Measurements from ENCODE around the gene SDHAF1.
"Not testable (repeated sequence)": the region's sequence is repeated elsewhere in the genome, so short reads cannot be mapped to it uniquely, and the experiment has no call there.

Gene SDHAF1

GRCh38 chr19:35995048-35995993 is at the start of gene SDHAF1:
Gene SDHAF1 (plus strand): TSS chr19:35995188. CDS start chr19:35995275, 87 bp downstream.
- peak; percentile 71 for DNase-seq

- DNase-seq: no peak
Measured at GRCh38 chr19:35946203-35946602, 48.8 kb upstream of the SDHAF1 start.

- DNase-seq: no peak
Measured at GRCh38 chr19:35949131-35949530, 45.9 kb upstream of the SDHAF1 start.

GRCh38 chr19:35955881-35956634 is 38.9 kb upstream of the SDHAF1 start:
- DNase-seq: no peak

- not testable (repeated sequence) for DNase-seq
Measured at GRCh38 chr19:35957411-35957810, 37.6 kb upstream of the SDHAF1 start.

- no peak for DNase-seq
Measured at GRCh38 chr19:35958660-35959039, 36.3 kb upstream of the SDHAF1 start.

GRCh38 chr19:35959040-35959967 is 35.7 kb upstream of the SDHAF1 start:
- DNase-seq: no peak

GRCh38 chr19:35959968-35960320 is 35.0 kb upstream of the SDHAF1 start:
- no peak for DNase-seq

GRCh38 chr19:35960432-35960972 is 34.5 kb upstream of the SDHAF1 start:
- no peak for DNase-seq

- no peak for DNase-seq
Measured at GRCh38 chr19:35963514-35963913, 31.5 kb upstream of the SDHAF1 start.

GRCh38 chr19:35966771-35967170 is 28.2 kb upstream of the SDHAF1 start:
- DNase-seq: no peak

GRCh38 chr19:35973487-35973886 is 21.5 kb upstream of the SDHAF1 start:
- no peak for DNase-seq

- no peak for DNase-seq
Measured at GRCh38 chr19:35975608-35976214, 19.3 kb upstream of the SDHAF1 start.

GRCh38 chr19:35977446-35978222 is 17.4 kb upstream of the SDHAF1 start:
- DNase-seq: peak; percentile 61

- no peak for DNase-seq
Measured at GRCh38 chr19:35978271-35978670, 16.7 kb upstream of the SDHAF1 start.

GRCh38 chr19:35978832-35979365 is 16.1 kb upstream of the SDHAF1 start:
- no peak for DNase-seq

GRCh38 chr19:35980997-35981396 is 14.0 kb upstream of the SDHAF1 start:
- not testable (repeated sequence) for DNase-seq

GRCh38 chr19:35983177-35983576 is 11.8 kb upstream of the SDHAF1 start:
- no peak for DNase-seq

- no peak for DNase-seq
Measured at GRCh38 chr19:35986111-35986510, 8.9 kb upstream of the SDHAF1 start.

- DNase-seq: no peak
Measured at GRCh38 chr19:35986664-35987570, 8.1 kb upstream of the SDHAF1 start.
